HEK293T (cell line): ENCODE measurements around the gene PAQR8.

Source experiments
- CTCF ChIA-PET: fragments of 350-600 bp; formaldehyde crosslinking; extraction: SDS; loops from one replicate; lab custom pipeline; 2021; ENCODE audit warnings: antibody characterized with exemption, inconsistent platforms; lab: Yijun Ruan, JAX
- POLR2A ChIA-PET: fragments of 350-600 bp; formaldehyde crosslinking; extraction: SDS; loops from one replicate; lab custom pipeline; 2020; ENCODE audit warnings: antibody characterized with exemption, inconsistent platforms; lab: Yijun Ruan, JAX
- DNase-seq: peaks from one replicate; pipeline ENCODE4 v3.0.0; 2012; ENCODE audit warnings: mixed read lengths; ENCODE audit errors: extremely low spot score
- ARNT ChIP-seq: fragments of 450-650 bp; IDR thresholded peaks from 2 replicates; pipeline ENCODE4 v1.6.1; 2017; ENCODE audit warnings: mild to moderate bottlenecking
- BHLHE40 ChIP-seq: fragments of 450-650 bp; IDR thresholded peaks from 2 replicates; pipeline ENCODE4 v1.6.1; 2016; ENCODE audit warnings: mild to moderate bottlenecking, moderate library complexity, borderline replicate concordance
- CTBP1 ChIP-seq: fragments of 450-650 bp; IDR thresholded peaks from 2 replicates; pipeline ENCODE4 v1.6.1; 2016; ENCODE audit warnings: borderline replicate concordance
- ELF4 ChIP-seq: fragments of 450-650 bp; IDR thresholded peaks from 2 replicates; pipeline ENCODE4 v1.6.1; 2017; ENCODE audit warnings: antibody characterized with exemption
- FOXA1 ChIP-seq: fragments of 450-650 bp; IDR thresholded peaks from 2 replicates; pipeline ENCODE4 v1.6.1; 2016; ENCODE audit warnings: mild to moderate bottlenecking
- FOXK2 ChIP-seq: fragments of 450-650 bp; IDR thresholded peaks from 2 replicates; pipeline ENCODE4 v1.6.1; 2016; ENCODE audit warnings: mild to moderate bottlenecking
- FOXM1 ChIP-seq: fragments of 450-650 bp; IDR thresholded peaks from 2 replicates; pipeline ENCODE4 v1.6.1; 2017; ENCODE audit warnings: mild to moderate bottlenecking, borderline replicate concordance
- HDGF ChIP-seq: fragments of 450-650 bp; IDR thresholded peaks from 2 replicates; pipeline ENCODE4 v1.6.1; 2017; ENCODE audit warnings: antibody characterized with exemption, borderline replicate concordance
- L3MBTL2 ChIP-seq: fragments of 450-650 bp; conservative IDR thresholded peaks from 2 replicates; pipeline ENCODE4 v1.6.1; 2016; ENCODE audit warnings: mild to moderate bottlenecking
- LEF1 ChIP-seq: fragments of 450-650 bp; IDR thresholded peaks from 2 replicates; pipeline ENCODE4 v1.6.1; 2017; ENCODE audit warnings: mild to moderate bottlenecking, borderline replicate concordance
- NFRKB ChIP-seq: fragments of 450-650 bp; IDR thresholded peaks from 2 replicates; pipeline ENCODE4 v1.6.1; 2016; ENCODE audit warnings: mild to moderate bottlenecking, moderate library complexity
- SP1 ChIP-seq: fragments of 450-650 bp; IDR thresholded peaks from 2 replicates; pipeline ENCODE4 v1.6.1; 2017
- SUZ12 ChIP-seq: fragments of 450-650 bp; IDR thresholded peaks from 2 replicates; pipeline ENCODE4 v1.6.1; 2016; ENCODE audit warnings: mild to moderate bottlenecking
- TARDBP ChIP-seq: fragments of 450-650 bp; IDR thresholded peaks from 2 replicates; pipeline ENCODE4 v1.6.1; 2016
- ZNF384 ChIP-seq: fragments of 450-650 bp; IDR thresholded peaks from 2 replicates; pipeline ENCODE4 v1.6.1; 2016
- TF ChIP-seq, protein P1 (sequence below): fragments of 450-650 bp; IDR thresholded peaks from 2 replicates; pipeline ENCODE4 v1.6.1; 2016

PAQR8 gene, protein sequence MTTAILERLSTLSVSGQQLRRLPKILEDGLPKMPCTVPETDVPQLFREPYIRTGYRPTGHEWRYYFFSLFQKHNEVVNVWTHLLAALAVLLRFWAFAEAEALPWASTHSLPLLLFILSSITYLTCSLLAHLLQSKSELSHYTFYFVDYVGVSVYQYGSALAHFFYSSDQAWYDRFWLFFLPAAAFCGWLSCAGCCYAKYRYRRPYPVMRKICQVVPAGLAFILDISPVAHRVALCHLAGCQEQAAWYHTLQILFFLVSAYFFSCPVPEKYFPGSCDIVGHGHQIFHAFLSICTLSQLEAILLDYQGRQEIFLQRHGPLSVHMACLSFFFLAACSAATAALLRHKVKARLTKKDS

DNA sequence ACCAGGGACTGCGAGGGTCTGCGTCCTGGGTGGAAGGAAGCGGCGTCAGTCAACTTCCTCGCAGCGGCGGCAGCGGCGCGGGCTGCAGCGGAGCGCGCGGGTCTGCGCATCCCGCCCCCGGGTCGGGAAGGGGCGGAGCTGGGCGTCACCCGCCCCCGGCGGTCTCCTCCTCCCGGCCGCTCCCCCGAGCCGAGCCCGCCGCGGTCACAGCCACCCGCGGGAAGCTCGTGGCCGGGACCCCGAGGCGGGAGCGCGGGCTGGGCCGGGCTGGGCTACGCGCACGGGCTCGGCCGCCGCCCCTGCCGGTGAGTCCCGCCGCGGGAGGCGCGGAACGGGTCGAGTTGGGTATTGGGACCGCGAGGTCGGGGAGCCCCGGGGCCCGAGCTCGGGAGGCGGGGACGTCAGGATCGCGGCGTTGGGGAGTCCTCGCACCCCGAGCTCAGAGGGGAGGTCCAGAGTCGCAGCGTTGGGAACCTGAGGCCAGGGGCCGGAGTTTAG lies at the start of gene PAQR8:
PAQR8 (plus strand) TSS at position 207 of the 498 bp plus-strand sequence. CDS start 41,063 bp downstream, outside the sequence.
- CTCF ChIA-PET, result interaction anchor here (1.0 kb wide), 1 partner anchor 77 kb away, joined by 5 read pairs; the partner anchor contains the start of gene MCM3
- POLR2A ChIA-PET, result interaction anchor here (0.7 to 5.4 kb wide), 20 partner anchors 8 to 632 kb away, joined by 3 to 69 read pairs (median 4); partner anchors contain the start of gene MCM3
- peak; percentile 86 for DNase-seq

DNA sequence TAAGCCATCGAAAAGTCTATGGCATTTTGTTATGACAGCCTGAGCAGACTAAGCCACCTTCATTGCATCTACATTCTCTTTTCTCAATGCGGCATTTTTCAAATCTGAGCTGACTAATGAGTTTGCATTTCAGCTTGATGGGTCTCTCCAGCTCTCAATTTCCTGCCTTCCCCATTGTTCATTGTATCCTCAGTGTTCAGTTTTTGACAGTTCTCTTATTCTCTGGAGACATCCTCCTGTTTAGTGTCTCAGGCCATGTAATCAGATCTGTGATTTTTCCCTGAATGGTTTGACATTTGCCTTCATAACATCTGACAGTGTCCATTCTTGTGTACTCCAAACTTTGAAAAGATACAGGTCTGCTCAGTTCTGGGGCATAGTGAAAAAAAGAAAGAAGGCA lies 49.5 kb upstream of the PAQR8 start:
- POLR2A ChIA-PET, result interaction anchor here (1.3 to 1.5 kb wide), 2 partner anchors 27 to 49 kb away, joined by 4 to 6 read pairs; partner anchors contain the start of genes MCM3 and PAQR8
- CTCF ChIA-PET, result no interaction called here
- TF ChIP-seq FOXK2 (no peak), ZNF384 (no peak), TARDBP (no peak), BHLHE40 (no peak), SUZ12 (no peak), LEF1 (no peak), CTBP1 (no peak), FOXM1 (no peak), HDGF (no peak), SP1 (no peak), L3MBTL2 (no peak), ARNT (no peak), FOXA1 (no peak), ELF4 (no peak), NFRKB (no peak)
- TF ChIP-seq, protein P1, sequence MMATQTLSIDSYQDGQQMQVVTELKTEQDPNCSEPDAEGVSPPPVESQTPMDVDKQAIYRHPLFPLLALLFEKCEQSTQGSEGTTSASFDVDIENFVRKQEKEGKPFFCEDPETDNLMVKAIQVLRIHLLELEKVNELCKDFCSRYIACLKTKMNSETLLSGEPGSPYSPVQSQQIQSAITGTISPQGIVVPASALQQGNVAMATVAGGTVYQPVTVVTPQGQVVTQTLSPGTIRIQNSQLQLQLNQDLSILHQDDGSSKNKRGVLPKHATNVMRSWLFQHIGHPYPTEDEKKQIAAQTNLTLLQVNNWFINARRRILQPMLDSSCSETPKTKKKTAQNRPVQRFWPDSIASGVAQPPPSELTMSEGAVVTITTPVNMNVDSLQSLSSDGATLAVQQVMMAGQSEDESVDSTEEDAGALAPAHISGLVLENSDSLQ, result no peak
- DNase-seq, result no peak

More for the DNA sequence above, at the start of gene PAQR8:
- TF ChIP-seq, protein P1, result peak; percentile 87
- TF ChIP-seq FOXM1, result no peak

DNA sequence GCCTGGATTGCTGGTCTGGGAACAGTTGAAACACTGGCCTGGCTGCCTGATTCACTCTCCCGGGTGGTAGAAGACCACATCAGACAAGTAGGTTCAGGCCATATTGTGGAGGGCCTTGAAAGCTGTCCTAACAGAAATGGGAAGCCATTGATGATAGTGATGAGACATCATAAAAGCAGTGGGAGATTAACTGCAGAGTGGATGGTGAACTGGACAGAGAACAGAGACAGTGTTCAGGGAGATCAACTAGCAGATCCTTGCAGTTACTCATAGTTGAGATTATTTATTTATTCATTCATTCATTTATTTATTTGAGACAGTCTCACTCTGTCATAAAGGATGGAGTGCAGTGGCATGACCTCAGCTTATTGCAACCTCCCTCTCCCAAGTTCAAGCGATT lies 47.2 kb upstream of the PAQR8 start:
- no peak for DNase-seq
- TF ChIP-seq NFRKB, result no peak
- TF ChIP-seq HDGF, result no peak
- no peak for TF ChIP-seq SUZ12
- no peak for TF ChIP-seq L3MBTL2
- TF ChIP-seq FOXA1, result no peak
- TF ChIP-seq ELF4, result no peak
- TF ChIP-seq CTBP1, result no peak
- TF ChIP-seq, protein P1, result no peak
- no peak for TF ChIP-seq SP1
- no peak for TF ChIP-seq ARNT
- no peak for TF ChIP-seq FOXK2
- no peak for TF ChIP-seq ZNF384
- no peak for TF ChIP-seq TARDBP
- TF ChIP-seq LEF1, result no peak
- no peak for TF ChIP-seq FOXM1
- TF ChIP-seq BHLHE40, result no peak
- ChIA-PET CTCF (no interaction called here), POLR2A (no interaction called here)

DNA sequence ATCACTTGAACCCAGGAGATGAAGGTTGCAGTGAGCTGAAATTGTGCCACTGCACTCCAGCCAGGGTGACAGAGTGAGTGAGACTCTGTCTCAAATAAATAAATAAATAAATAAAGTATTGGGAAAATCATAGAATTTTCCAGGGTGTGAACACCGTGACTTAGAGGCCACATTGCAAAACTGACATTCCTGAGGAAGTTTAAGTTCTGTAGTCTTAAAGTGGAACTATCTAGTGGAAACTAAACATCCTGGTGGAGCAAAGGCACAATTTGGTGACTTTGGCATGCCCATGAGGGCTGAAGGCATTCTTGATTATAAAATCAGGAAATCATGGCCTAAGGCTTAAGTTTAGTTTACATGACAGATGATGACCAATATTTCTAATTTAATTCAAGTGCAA lies 44.7 kb upstream of the PAQR8 start:
- no peak for TF ChIP-seq FOXA1
- no peak for TF ChIP-seq FOXM1
- no peak for TF ChIP-seq TARDBP
- TF ChIP-seq ELF4, result no peak
- TF ChIP-seq FOXK2, result no peak
- TF ChIP-seq CTBP1, result no peak
- no peak for TF ChIP-seq LEF1
- no peak for TF ChIP-seq NFRKB
- TF ChIP-seq HDGF, result no peak
- TF ChIP-seq L3MBTL2, result no peak
- TF ChIP-seq, protein P1, result no peak
- TF ChIP-seq SUZ12, result no peak
- TF ChIP-seq BHLHE40, result no peak
- no peak for TF ChIP-seq SP1
- no peak for TF ChIP-seq ZNF384
- TF ChIP-seq ARNT, result no peak
- DNase-seq, result no peak
- POLR2A ChIA-PET, result no interaction called here
- CTCF ChIA-PET, result no interaction called here

DNA sequence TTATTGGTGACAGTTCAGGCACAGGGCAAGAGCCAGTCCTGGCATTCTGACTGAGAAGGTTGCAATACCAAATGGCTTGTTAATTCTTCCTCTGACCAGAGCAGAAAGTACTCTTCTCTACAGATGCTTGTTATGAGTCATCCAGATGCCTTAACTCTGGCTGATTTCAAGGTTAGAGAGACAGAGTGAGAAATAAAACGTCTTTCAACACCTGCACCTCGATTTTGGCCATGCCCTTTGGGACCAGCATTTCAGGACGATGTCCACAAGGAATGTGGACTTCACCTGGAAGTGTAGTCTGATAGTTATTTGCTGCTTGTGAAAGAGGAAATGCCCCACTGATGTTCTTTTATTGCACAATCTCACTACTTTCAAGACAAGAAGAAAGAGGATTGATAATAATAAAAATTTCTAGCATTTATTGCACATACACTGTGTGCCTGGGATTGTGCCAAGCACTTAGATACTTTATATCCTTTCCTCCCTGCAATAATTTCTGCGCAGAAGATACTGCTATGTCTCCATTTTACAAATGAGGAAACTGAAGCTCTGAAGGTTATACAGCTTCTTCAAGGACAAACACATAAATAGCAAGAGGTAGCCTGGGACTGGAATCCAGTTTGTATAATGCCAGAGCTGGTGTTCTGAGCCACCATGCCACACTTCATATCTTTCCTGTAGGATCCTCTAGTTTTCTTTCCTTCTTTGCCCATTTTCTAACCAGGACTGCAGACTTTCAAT lies 43.9 kb upstream of the PAQR8 start:
- TF ChIP-seq HDGF, result no peak
- TF ChIP-seq NFRKB, result no peak
- no peak for TF ChIP-seq ARNT
- no peak for TF ChIP-seq SUZ12
- no peak for TF ChIP-seq BHLHE40
- TF ChIP-seq, protein P1, result no peak
- TF ChIP-seq CTBP1, result no peak
- no peak for TF ChIP-seq ZNF384
- no peak for TF ChIP-seq SP1
- TF ChIP-seq ELF4, result no peak
- TF ChIP-seq L3MBTL2, result no peak
- no peak for TF ChIP-seq FOXK2
- no peak for TF ChIP-seq FOXM1
- TF ChIP-seq LEF1, result no peak
- no peak for DNase-seq
- ChIA-PET CTCF (no interaction called here), POLR2A (no interaction called here)
